ENCODE data around the gene NDUFA11. TPM values are rescaled to one million over a fixed set of nuclear protein-coding genes. Genes with fewer than 3 reads are reported as not detected.
A peak's percentile ranks its signal among the peaks of the same experiment; 100 is the strongest.

NDUFA11 gene
- polyA plus RNA-seq, 10 donors: 142 to 217 (median 157) TPM

- no peak for DNase-seq
Measured at GRCh38 chr19:5914358-5914774, 10.8 kb upstream of the NDUFA11 start.

GRCh38 chr19:5913739-5914357 lies 10.3 kb upstream of the NDUFA11 start, which contains the start of gene CAPS:
TSS of gene CAPS (plus strand) at chr19:5914254. CDS start at chr19:5914407, 153 bp downstream.
- DNase-seq: no peak

DNA sequence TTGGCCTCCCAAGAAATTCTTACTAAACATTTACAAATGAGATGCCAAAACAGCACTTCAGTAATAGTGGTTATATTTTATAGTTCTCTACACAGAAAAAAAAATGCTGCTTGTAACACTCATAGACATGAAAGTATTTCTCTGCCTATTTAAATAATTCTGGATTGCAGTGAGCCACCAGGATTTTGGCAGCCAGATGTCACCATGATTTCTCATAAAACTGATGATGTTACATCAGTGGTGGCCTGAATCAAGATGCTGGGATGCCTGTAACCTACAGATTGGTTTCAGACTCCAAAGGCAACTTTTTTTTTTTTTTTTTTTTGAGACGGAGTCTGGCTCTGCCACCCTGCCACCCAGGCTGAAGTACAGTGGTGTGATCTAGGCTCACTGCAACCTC lies 7.8 kb upstream of the NDUFA11 start:
- no peak for DNase-seq

GRCh38 chr19:5910638-5910907 lies 7.0 kb upstream of the NDUFA11 start:
- DNase-seq: no peak

DNA sequence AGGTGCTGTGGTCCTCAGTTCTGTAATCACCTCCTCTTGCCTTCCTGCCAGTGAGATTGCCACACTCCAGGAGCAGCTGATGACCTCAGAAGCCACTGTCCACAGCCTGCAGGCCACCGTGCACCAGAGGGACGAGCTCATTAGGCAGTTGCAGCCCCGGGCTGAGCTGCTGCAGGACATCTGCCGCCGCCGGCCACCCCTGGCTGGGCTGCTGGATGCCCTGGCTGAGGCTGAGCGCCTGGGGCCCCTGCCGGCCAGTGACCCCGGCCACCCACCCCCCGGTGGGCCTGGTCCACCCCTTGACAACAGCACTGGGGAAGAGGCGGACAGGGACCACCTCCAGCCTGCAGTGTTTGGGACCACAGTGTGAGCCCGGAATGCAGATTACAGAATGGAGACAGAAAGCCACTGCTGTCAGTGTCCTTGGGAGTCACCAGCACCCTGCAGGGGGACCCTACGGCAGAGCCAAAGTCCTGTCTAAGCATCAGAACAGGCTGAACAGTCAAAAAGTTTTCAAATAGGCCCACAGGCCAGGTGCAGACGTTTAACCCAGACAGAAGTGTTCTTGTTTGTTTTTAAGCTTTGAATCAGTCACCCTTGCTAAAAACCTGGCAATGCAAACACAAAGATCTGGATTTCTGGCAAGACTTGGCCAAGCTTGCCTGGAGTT lies 5.3 kb upstream of the NDUFA11 start:
- DNase-seq: no peak

DNA sequence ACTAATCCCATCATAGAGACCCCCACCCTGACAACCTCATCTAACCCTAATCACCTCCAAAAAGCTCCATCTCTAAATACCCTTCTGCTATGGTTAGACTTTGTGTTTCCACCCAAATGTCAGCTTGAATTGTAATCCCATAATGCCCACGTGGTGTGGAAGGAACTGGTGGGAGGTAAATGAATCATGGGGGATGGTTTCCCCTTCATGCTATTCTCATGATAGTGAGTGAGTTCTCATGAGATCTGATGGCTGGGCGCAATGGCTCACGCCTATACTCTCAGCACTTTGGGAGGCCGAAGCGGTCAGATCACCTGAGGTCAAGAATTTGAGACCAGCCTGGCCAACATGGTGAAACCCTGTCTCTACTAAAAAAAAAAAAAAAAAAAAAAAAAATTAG lies 3.7 kb upstream of the NDUFA11 start:
- DNase-seq: no peak

DNA sequence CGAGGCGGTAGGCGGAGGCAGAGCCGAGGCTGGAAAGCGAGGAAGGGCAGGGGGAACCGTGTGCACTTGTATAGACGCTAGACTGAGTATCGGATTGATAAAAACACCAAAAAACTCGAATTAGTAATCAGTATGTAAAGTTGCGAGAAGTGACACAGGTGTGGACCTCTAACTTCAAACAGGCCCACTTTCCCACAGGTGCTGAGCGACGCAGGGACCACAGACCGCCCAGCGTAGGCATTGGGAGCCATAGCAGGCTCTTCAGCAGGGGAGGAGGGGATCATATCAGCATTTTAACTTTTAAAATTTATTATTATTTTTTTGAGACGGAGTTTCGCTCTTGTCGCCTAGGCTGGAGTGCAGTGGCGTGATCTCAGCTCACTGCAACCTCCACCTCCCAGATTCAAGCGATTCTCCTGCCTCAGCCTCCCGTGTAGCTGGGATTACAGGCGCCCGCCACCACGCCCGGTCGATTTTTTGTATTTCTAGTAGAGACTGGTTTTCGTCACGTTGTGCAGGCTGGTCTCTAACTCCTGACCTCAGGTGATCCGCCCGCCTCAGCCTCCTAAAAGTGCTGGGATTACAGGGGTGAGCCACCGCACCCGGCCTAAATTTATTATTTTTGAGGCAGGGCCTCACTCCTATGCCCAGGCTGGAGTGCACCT lies 1.7 kb upstream of the NDUFA11 start:
- DNase-seq: no peak

GRCh38 chr19:5904352-5905113 lies 943 bp upstream of the NDUFA11 start, which contains the start of gene VMAC:
TSS of gene VMAC (plus strand) at chr19:5904872. CDS start at chr19:5904891, 19 bp downstream.
- peak in 2 of 3 donors; percentile 100 for DNase-seq

DNA sequence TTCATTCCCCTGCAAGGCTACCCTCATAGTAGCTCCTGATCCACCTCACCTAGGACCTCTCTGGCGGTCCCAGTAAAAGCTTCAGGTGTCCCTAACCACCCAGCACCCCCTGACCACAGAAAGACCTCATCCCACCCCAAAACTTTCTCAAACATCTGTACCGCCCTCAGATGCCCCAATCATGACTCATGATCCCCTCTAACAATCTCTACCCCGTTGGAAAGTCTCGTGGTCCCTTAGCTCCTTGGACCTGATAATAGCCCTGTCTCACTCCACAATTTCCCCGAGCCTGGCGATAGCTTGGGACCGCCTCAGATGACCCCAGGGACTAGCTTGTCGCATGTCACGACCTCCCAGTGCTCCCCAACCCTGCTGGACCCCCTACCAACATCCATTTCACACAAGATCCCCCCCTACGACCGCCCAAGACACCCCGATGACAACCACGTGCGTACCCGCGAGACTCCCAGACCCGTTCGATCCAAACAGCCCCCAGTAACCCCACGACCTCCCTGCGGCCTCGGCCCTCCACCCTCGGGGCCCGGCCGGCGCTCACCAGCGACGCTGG lies 450 bp downstream of the NDUFA11 start:
- DNase-seq: no peak

- no peak for DNase-seq
Measured at GRCh38 chr19:5900976-5901375, 2.6 kb downstream of the NDUFA11 start.

GRCh38 chr19:5899728-5900526 lies 3.7 kb downstream of the NDUFA11 start:
- DNase-seq: no peak

GRCh38 chr19:5897189-5897969 lies 6.2 kb downstream of the NDUFA11 start:
- DNase-seq: no peak

DNA sequence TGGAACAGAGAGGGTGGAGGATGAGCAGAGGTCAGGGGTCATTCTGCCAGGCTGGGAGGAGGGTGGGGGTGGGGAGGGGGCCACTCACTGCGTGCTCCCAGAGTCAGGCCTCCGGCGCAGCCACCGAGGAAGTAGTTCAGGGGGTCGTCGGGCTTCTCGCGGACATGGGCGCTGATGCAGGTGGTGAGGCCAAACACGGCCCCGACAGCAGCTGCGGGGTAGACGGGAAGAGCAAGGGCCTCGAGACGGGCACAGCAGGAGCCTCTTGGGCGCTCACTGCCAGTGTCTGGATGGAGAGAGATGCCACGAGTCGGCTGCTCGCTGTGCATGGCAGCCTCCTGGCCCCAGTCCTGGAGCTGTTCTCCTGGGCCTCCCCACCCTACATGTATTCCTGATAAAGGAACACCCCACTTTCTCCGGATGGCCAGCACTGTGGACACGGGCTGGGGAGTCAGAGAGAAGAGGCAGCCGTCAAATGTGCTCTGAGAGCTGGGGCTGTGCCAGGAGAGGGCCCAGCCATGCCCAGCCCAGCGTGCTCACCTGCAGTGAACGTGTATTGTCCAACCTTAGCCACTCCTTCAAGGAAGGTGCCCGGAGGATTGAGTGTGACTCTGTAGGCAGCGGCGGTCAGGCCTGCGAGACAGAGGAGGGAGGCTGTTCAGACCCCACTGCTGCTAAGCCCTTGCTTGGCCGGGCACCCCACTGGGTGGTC lies 7.1 kb downstream of the NDUFA11 start:
- DNase-seq: no peak

DNA sequence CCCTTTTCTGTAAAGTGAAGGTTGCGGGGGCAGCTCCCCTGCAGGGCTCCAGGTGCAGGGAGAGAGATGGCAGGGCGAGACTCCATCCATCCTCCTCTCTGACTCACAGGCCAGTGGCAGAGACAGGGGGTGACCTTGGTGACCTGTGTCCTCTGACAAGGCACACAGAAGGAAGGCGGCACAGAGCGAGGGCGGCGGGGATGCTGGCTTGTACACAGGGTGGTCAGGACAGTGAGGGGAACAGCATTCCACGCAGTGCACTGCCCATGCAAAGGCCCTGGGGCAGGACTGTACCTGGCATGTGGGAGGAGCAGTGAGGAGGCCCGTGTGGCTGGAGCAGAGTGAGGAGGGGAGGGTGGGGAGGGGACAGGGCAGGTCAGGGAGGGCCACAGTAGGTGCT lies 7.7 kb downstream of the NDUFA11 start:
- no peak for DNase-seq

DNA sequence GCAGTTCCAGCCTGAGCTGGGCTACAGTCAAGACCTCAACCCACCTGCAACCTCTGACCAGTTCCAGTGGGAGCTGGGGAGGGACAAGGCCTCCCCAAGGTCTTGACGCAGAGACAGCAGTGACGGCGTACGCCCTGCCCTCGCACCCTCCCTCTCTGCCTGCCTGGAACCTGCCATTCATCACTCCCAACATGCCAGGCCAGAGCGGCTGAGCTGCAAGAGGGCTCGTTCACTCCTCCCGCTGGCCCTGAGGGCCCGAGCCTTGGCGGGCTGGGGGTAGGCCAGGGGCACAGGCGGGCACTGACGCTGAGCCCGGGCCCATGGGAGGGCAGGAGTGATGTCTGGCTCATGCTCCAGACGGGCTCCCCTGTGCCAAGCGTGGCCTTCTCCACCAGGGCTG lies 8.2 kb downstream of the NDUFA11 start:
- DNase-seq: no peak

- no peak for DNase-seq
Measured at GRCh38 chr19:5894704-5895349, 8.8 kb downstream of the NDUFA11 start.

DNA sequence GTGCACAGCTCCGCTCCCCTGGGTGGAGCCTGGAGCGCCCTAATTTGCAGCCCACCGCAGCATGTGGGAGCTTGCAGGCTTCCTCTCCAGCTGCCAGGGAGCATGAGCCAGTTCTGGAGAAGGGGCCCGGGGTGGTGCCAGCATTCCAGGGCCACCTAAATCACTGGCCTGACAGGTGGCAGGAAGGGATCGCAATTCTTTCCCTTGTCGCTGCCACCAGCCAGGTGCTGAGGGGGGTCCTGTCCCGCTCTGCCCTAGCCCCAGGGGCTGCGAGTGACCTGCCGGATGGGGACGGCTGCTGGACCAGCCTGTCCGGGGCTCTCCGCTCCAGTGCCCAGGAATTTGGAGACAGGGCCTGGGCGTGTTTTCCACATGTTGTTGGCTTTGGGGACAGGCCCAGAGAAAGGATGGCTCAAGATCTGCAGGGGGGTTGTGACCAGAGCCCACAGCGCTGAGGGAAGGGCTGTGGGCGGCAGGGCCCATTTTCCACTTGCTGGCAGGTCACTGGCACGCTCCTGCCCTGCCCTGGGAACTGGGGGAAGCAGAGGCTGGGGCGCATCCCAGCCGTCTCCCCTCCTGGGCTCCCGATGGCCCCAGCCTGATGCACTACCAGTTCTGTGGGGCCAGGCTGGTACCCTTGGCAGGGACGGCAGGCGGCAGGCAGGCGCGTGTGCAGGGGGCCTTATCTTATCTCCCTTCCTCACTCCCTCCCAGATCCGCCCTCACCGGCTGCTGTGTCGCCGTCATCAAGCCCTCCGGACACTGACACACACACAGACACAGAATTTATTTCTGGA lies 9.5 kb downstream of the NDUFA11 start:
- peak in 1 of 3 donors; percentile 47 for DNase-seq

DNA sequence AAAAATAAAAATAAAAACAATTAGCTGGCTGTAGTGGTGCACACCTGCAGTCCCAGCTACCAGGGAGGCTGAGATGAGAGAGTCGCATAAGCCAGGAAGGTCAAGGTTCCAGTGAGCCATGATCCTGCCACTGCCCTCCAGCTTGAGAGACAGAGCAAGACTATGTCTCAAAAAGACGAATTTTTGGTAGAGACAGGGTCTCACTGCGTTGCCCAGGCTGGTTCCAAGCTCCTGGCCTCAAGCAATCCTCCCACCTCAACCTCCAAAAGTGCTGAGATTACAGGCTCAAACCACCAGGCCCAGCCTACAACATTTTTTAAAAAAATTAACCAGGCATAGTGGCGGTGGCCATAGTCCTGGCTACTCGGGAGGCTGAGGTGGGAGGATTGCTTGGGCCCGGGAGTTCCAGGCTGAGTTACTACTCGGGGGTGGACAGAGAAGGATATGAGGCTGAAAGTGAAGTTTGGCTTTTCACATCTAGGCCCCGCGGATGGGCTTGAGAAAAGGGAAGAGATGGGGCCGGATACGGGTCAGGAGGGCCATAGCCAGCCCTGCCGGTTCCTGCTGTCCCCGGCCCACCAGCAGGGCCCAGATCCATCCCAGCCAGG lies 10.2 kb downstream of the NDUFA11 start:
- DNase-seq: no peak
